GM19193 (cell line): ENCODE measurements around the gene CHD1L.

Source experiments
- POLR2A ChIP-seq: IDR thresholded peaks from 4 replicates; pipeline ENCODE4 v1.6.1; 2011; ENCODE audit not compliant: insufficient read depth, insufficient read length; ENCODE audit errors: extremely low read depth

CHD1L gene

DNA sequence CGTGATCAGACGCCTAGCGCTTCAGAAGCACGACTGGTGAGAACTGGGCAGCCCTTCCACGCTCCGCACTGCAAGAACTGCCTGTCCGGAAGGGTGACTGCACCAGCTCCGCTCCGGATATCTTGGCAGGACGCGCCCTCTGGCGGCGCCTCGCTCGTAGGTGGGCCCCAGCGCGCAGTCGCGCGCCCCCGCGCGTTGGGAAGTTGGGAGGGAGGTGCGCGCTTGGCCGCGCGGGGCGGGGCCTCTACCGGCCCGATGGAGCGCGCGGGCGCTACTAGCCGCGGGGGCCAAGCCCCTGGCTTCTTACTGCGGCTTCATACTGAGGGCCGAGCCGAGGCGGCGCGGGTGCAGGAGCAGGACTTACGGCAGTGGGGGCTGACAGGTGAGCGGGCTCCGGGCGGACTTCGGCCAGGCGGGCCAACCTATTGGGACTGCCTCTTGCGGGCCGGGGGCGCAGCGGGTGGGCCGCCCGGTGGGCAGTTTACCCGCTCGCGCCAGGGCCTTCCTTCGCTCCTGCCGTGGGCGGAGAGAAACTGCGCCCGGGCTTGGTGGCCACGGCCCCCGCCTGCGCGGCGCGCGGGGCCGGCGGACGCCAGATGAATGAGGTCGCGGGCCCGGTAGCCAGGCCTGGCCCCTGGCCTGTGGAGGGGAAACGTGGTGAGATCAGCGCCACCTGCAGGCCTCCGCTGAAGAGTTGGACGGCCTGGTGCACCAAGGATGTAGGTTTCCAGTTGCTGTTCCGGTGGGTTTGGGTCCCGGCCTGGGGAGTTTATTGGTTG is at the start of gene CHD1L:
CHD1L (plus strand) TSS at position 236 of the 779 bp plus-strand sequence; CDS start at position 256, 20 bp downstream.
- TF ChIP-seq POLR2A: peak; percentile 79

DNA sequence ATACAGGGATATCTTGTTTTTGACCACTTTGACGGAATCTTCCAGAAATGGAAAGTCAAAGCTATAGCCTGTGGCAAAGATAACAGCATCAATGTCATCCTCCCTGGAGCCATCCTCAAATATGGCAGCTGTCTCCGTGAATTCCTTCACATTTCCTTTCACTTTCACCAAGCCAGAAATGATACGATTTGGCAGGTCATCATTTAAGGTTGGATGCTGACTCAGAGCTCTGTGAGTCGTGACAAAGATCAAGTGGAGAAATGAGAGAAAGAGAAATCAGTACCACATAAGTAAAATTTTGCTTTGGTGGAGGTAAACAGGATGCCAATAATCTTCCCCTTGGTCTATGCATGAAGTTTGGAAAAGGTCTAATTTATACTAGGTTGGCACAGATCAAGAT is 41.2 kb upstream of the CHD1L start:
- no peak for TF ChIP-seq POLR2A

DNA sequence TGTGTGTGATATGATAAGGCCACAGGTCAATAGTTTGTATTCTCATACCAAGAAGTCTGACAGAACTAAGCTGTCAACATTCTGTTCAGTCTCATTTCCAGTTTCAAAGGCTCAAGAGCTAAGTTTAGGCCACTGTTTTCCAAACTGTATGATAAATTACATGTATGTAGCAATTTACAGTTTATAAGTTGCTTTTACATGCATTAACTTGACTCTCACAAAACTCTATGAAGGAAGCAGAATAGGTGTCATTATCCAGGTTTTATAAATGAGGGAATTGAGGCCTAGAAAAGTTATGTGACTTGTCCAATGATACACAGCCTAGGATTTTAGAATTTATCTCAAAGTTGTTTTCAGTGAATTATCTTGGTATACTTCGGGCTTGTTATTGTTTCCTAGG is 40.7 kb upstream of the CHD1L start:
- no peak for TF ChIP-seq POLR2A

DNA sequence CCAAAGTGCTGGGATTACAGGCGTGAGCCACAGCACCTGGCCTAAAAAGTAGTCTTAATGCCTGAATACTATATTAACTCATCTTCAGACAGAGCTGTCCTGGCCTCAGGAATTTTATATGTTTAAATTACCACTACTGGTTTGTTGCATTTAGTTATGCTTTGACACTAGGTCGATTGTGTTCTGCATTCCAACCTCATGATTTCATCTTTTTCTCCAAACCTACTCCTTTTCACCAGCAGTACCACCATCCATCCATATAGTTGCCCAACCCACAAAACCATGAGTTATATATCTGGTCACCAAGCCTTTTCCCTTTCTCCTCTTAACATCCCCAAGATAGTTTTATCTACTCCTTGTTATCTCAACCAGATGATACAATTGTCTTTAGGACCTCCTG is 39.9 kb upstream of the CHD1L start:
- TF ChIP-seq POLR2A: no peak

DNA sequence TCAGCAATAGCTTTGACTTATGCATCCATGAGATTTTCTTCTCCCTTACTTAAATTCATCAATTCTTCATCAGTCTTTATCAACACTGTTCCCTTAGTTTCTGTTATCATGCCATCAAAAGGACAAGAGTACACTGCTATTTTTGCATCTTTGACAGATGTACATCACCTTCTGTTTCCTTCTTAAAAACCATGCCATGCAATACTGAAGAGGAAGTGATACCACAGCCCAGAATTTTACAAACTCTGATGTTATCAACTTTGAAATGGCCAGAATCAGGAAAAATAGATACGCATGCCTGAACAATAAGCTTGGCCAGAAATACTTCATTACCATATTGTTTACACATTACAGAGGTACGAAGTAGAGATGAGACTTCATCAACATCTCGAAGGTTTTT is 38.4 kb upstream of the CHD1L start:
- TF ChIP-seq POLR2A: no peak

DNA sequence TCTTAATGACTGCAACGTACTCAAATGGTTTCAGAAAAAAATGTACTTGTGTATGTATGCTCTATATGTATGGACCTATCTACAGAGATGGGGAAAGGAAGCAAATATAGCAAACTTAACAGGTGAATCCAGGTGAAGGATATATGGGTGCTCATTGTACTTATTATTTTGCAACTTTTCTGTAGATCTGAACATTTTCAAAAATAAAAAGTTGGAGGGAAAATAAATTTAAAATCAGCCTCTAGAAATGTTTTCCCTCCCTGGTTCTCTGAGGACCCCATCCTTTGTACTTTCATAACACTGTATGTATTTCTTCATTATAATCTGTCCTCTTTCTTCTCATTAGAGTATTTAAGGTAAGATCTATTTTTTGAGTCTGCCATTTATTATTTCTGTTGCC is 35.3 kb upstream of the CHD1L start:
- no peak for TF ChIP-seq POLR2A

DNA sequence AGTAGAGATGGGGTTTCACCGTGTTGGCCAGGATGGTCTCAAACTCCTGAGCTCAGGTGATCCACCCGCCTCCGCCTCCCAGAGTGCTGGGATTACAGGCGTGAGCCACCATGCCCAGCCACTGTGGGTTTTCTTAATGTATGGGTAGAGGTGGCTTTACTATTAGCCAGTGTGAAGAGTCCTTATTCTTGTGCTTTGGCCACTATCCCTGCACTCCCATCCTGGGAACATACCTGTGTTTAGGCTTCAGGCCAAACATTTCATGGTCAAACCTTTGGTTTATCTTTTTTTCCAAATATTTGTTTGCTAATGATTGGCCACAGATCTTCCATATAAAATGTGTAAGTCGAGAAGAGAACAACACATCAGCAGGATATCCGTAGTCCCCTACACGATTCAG is 33.9 kb upstream of the CHD1L start:
- no peak for TF ChIP-seq POLR2A

DNA sequence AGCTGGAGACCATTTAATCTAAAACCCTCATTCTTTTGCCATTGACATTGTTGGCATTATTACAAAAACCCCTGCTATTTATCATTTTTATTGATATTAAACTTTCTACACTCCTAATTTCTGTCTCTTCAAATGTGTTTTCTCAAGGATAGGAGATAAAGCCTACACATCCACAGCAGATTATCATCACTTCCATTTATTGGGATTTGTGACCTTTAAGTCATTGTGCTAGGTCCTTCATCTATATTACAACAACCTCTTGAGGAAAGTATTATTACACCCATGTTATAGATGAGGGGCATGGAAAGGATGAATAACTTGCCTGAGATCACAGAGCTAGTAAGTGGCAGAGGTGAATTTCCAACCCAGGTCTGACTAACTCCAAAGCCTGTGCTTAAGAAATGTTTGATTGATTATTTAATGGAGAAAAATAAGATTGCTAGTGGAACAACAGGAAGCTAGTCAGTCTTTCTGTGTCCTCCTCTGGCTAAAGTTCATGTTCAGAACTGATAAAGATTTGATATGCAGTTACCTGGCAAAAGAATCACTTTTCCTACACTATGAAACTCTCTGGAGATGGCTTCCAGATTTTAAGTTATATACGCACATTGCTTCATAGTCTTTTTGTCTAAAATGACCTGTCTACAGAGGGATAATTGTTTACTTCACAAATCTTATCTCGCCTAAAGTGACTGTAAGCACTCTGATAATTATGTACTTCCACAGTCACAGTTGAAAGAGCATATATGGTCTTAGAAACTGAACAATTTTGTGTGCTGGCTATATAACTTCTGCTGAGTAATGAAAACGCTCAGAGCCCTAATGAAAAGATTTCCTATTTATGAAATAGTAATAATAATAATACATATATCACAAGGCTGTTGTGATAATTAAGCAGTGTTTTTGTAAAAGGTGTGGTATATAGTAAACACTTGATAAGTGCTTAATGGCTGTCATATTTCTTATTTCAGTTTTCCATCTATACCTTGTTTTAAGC is 32.4 kb upstream of the CHD1L start:
- no peak for TF ChIP-seq POLR2A

DNA sequence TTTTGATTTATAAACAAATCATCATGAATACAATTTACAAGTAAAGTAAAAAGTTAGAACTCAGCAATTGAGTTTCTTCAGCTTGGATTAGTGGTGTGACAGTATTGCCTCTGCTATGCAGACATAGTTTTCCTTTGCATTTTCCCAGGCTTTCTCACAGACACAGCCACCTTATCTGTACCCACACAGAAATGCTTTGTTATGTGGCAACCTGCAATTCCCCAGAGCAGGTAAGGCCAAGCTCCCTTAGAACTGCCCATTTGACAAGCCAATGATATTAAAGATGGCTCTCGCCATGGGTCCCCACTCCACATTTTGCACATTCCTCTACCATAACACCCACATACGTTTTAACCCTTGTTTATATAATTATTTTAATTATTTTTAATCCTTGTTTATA is 31.5 kb upstream of the CHD1L start:
- TF ChIP-seq POLR2A: no peak

DNA sequence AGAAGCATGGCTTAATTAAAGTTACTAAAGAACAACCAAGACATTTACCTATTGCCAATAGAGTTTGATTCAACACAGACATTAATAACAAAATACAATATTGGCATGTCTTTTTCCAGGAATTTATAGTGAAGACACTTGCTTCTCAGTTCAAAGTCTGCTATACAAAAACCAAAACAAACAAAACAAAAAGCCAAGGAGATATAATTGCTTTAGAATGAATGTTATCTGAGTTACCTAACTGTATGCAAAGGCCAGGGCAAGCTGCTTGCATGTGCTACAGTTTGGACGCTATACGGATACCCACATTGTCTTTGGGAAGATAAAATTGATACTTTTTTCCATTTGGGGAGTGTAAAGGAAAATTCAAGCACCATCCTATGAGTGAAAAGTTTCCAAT is 30.9 kb upstream of the CHD1L start:
- no peak for TF ChIP-seq POLR2A

DNA sequence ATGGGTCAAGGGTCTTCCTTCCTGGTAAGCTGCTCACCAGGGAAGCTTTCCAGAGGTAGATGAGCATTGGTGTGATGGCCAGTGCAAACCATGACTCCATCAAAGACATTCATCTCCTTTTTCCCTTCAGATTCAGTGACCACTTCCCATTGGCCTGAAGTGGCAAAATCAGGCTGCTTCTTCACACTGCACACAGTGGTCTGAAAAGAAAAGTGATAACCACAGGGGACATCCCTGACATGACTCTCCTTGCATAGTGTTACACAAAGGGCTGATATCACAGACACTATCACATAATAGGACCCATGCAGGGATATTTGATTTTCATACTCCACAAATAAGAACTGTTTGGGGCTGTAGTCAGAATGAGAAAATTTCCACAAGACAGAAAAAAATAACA is 29.2 kb upstream of the CHD1L start:
- TF ChIP-seq POLR2A: no peak

DNA sequence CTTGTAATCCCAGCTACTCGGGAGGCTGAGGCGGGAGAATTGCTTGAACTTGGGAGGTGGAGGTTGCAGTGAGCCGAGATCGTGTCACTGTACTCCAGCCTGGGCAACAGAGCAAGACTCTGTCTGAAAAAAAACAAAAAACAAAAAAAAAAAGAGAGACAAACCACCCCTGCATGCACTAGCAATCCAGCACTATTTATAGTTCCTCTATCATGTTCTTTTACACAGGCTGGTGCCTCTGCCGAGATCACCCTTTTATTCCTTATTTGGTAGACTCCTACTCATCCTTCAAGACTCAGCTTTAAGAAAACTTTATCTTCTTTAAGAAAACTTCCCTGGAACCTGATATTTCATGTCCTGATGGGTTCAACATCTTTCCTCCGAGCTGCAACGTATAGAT is 28.2 kb upstream of the CHD1L start:
- TF ChIP-seq POLR2A: no peak

DNA sequence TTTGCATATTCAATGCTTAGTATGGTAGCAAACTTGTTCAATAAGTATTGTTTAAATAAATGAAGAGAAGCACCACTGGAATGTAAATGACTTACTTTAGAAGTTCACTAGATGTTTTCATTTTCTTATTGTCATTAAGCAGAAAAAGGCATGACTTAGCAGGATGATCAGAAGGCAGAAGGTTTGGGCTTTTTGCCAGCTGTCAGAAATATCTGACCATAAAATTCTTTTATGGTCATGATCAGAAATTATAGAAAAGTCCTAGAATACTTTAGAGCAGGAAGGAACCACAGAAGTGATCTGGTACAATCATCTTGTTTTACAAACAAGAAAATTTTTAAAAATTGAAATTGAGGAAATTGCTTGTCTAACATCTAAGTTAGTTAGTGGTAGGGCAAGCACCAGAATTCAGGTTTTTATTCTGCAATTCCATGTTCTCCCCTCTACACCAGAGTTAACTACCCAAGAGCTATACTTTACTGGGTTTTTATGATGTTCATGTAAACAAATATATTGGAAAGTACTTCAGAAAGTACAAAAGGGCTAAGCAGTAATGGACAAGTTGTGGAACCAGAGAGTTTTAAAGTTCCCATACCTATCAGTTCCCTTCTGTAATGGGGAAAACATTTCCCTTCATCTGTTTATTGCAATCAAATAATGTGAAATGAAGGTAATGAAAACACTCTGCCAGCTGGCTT is 27.5 kb upstream of the CHD1L start:
- no peak for TF ChIP-seq POLR2A

DNA sequence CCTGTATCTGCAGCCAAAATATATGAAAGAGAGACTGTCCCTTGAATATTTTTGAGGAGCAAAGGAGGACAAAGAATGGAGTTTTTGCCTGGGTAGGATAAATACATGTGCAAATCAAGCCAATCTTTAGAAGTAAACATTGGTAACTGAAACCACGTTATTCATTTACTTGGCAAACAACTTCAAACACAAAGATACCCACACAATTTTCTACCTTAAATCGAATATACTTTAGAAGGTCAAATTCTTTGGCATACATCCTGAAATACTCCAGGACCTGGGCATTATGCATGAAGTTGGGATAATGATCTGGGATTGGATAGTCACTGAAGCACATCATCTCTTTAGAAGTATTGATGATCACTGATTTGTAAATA is 27.0 kb upstream of the CHD1L start:
- TF ChIP-seq POLR2A: no peak

DNA sequence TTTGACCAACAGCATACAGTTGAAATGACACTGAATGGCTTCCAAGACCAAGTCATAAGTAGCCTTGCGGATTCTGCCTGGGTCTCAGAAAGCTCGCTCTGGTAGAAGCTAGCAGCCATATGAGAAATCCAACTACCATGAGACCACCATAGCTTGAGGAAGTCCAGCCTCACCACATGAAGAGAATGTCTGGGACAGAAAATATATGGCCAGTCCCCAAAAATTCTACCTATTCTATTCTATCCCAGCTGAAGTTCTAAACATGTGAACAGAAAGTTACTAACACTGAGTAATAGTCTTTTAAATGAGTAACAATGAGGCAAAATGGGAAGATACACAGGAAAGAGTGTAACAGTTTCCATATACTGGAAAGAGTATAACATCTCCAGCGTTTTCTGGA is 26.4 kb upstream of the CHD1L start:
- TF ChIP-seq POLR2A: no peak
